Peyer's patch (tissue), 4 donors: ENCODE results near the gene LARGE2. TPM values are rescaled to one million over a fixed set of nuclear protein-coding genes. Genes with fewer than 3 reads are reported as not detected.

Experiments
- DNase-seq, 3 donors: peaks; one replicate each; pipeline ENCODE4 v3.0.0-alpha.2; 2017 to 2019
- H3K27ac ChIP-seq, 4 donors: fragments of 200-600 bp; sonication (generic); one replicate each; pipeline ENCODE4 v1.5.1; 2016 to 2019
- H3K27me3 ChIP-seq, 2 donors: fragments of 200-600 bp; sonication (generic); one replicate each; pipeline ENCODE4 v1.5.1; 2019
- H3K36me3 ChIP-seq, 3 donors: fragments of 200-600 bp; sonication (generic); one replicate each; pipeline ENCODE4 v1.5.1; 2016 to 2019
- H3K4me1 ChIP-seq, 4 donors: fragments of 200-600 bp; sonication (generic); one replicate each; pipeline ENCODE4 v1.5.1; 2016 to 2019
- H3K4me3 ChIP-seq, 4 donors: fragments of 200-600 bp; sonication (generic); 1 replicate in 3 of 4; 2 replicates in 1 of 4; pipeline ENCODE4 v1.5.1; 2016 to 2019; ENCODE audit warnings: mild to moderate bottlenecking in 1 of 4
- H3K9me3 ChIP-seq, 4 donors: fragments of 200-600 bp; sonication (generic); one replicate each; pipeline ENCODE4 v1.5.1; 2016 to 2019; ENCODE audit warnings: mild to moderate bottlenecking in 1 of 4
- POLR2A ChIP-seq, 2 donors: fragments of 450-650 bp; IDR thresholded peaks; one replicate each; pipeline ENCODE4 v1.5.1; 2017; ENCODE audit warnings: antibody characterized with exemption in 2 of 2, mild to moderate bottlenecking in 2 of 2, moderate library complexity in 2 of 2
- total RNA-seq, 4 donors: library from RNA; depleted of rRNA; stranded (reverse); fragments of >200 nt; gene quantifications; one replicate each; pipeline ENCODE4 v1.1.0, GENCODE V29; 2016
- TF ChIP-seq, protein P1 (sequence below), 6 experiments: fragments of 450-650 bp in 4 of 6; fragments of 200-600 bp in 2 of 6; sonication (generic) in 1 of 6; IDR thresholded peaks; one replicate each; pipeline ENCODE4 v1.5.1; 2017 to 2019; ENCODE audit warnings: antibody characterized with exemption in 6 of 6, mild to moderate bottlenecking in 3 of 6, moderate library complexity in 1 of 6

The LARGE2 gene
- total RNA-seq, 4 donors from 2014 or later: 0.83 to 1.6 (median 1.2) TPM; not detected in 1

DNA sequence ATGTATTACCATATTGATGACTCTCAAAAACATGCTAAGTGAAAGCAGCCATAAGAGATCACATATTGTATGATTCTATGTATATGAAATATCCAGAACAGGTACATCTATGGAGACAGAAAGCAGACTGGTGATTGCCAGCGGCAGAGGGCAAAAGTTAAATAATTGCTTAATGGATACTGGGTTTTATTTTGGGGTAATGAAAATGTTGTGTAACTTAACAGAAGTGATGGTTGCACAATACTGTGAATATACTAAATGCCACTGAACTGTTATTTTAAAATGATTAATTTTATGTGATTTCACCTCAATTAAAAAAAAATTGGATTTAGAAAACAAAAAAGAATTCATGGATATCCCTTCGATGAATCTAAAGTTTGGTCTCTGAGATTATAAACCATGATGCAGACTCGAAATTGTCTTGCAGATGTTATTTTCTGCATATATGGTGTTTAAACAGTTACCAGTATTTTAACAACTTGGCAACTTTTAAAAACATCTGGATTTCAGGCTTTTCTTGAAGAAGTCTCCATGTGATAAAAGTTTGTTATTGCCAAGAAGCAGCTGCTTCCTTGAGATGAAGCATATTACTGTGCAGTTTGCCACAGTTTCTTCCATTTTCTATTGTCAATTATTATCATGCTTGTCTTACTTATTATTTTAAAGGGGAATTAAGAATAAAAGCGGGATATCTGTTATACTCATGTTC, 38.1 kb downstream of the LARGE2 start:
- H3K36me3 ChIP-seq: peaks cover 0 to 4% (median 0%) of the 10 kb centered on the region in 3 donors
- DNase-seq: no peak
- H3K4me1 ChIP-seq: no peaks in the 10 kb centered on the region
- H3K27ac ChIP-seq: no peak overlapping the region
- no peaks in the 10 kb centered on the region for H3K27me3 ChIP-seq
- no peak overlapping the region for H3K4me3 ChIP-seq
- no peaks in the 10 kb centered on the region for H3K9me3 ChIP-seq
- TF ChIP-seq, protein P1, sequence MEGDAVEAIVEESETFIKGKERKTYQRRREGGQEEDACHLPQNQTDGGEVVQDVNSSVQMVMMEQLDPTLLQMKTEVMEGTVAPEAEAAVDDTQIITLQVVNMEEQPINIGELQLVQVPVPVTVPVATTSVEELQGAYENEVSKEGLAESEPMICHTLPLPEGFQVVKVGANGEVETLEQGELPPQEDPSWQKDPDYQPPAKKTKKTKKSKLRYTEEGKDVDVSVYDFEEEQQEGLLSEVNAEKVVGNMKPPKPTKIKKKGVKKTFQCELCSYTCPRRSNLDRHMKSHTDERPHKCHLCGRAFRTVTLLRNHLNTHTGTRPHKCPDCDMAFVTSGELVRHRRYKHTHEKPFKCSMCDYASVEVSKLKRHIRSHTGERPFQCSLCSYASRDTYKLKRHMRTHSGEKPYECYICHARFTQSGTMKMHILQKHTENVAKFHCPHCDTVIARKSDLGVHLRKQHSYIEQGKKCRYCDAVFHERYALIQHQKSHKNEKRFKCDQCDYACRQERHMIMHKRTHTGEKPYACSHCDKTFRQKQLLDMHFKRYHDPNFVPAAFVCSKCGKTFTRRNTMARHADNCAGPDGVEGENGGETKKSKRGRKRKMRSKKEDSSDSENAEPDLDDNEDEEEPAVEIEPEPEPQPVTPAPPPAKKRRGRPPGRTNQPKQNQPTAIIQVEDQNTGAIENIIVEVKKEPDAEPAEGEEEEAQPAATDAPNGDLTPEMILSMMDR (IDR thresholded peaks at IDR 0.05): no peak
- no peak for TF ChIP-seq POLR2A (IDR thresholded peaks at IDR 0.05)

DNA sequence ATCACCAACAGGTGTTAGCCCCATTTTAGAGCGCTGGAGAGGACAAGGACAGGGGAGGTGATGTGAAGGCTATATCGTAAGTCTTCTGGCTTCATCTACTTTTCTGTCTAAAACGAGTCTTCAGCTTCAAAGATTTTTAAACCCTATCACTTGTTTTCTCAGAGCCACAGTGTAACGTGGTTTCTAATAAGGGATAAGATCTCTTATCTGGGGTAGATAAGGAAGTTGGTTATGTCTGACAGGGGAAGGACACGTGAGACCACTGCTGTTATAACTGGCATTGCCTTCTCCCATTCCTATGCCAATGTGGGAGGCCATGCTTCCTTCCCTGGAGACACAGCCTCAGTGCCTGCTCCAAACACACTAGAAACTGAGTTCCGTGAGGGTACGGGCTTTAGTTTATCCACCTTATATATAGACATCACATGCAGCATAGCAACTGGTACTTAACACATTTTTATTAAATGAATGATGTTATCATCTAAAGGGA, 39.3 kb downstream of the LARGE2 start:
- peaks cover 0 to 6% (median 0%) of the 10 kb centered on the region in 3 donors for H3K36me3 ChIP-seq
- H3K4me1 ChIP-seq: no peaks in the 10 kb centered on the region
- no peaks in the 10 kb centered on the region for H3K9me3 ChIP-seq
- TF ChIP-seq, protein P1 (IDR thresholded peaks at IDR 0.05): no peak
- no peak for TF ChIP-seq POLR2A (IDR thresholded peaks at IDR 0.05)
- H3K27me3 ChIP-seq: no peaks in the 10 kb centered on the region
- H3K4me3 ChIP-seq: no peak overlapping the region
- H3K27ac ChIP-seq: no peak overlapping the region
- no peak for DNase-seq

DNA sequence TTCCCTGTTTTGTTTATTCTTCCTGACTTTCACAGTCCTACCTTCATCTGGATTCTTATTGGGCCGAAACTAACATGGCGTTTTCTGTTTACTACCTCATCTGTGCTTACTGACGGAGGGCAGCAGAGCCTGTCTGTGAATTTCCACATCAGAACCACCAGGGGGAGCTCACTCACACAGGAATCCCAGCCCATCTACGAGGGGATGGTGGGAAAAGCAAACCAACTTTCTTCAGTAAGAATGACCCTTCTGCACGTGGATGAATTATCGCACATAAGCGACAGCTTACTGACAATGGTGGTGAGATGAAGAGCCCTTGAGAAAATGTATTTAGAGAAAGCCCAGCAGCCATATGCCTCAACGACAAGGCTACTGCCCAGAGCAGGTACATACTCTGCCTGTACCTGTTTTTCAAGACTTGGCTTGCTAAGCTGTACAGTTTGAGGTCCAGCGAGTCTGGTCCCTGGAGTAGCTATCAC, 42.5 kb downstream of the LARGE2 start:
- DNase-seq: peak in 2 of 3 donors; percentile 37 to 72
- no peaks in the 10 kb centered on the region for H3K9me3 ChIP-seq
- peaks cover 0 to 32% (median 0%) of the 10 kb centered on the region in 3 donors for H3K36me3 ChIP-seq
- no peak overlapping the region for H3K4me3 ChIP-seq
- H3K4me1 ChIP-seq: no peaks in the 10 kb centered on the region
- TF ChIP-seq, protein P1 (IDR thresholded peaks at IDR 0.05): peak; percentile 62 to 89 (median 85)
- TF ChIP-seq POLR2A (IDR thresholded peaks at IDR 0.05): no peak
- no peaks in the 10 kb centered on the region for H3K27me3 ChIP-seq
- no peak overlapping the region for H3K27ac ChIP-seq

DNA sequence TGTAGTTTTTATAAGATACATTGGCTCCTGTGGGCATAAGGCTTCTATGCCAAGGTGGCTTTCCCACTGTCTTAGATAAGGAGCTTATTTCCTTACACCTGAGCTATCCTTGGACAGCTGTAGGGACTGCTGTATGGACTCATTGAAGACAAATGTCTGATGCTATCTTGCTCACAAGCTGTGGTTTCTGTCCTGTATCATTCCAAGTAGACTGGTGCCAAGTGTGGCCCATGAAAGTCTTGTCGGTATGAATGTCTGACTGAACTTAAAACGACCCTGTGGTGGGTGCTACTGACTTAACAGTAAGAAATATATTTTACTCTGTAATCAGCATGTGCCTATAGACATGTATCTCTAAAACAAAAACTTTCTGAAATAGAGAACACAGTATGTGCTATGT, 45.0 kb downstream of the LARGE2 start:
- Histone ChIP-seq H3K27me3 (no peaks in the 10 kb centered on the region), H3K4me1 (no peaks in the 10 kb centered on the region), H3K4me3 (no peak overlapping the region), H3K27ac (no peak overlapping the region), H3K9me3 (no peaks in the 10 kb centered on the region), H3K36me3 (peaks cover 0 to 44% (median 2%) of the 10 kb centered on the region in 3 donors)
- DNase-seq: no peak
- no peak for TF ChIP-seq POLR2A (IDR thresholded peaks at IDR 0.05)
- TF ChIP-seq, protein P1 (IDR thresholded peaks at IDR 0.05): no peak

DNA sequence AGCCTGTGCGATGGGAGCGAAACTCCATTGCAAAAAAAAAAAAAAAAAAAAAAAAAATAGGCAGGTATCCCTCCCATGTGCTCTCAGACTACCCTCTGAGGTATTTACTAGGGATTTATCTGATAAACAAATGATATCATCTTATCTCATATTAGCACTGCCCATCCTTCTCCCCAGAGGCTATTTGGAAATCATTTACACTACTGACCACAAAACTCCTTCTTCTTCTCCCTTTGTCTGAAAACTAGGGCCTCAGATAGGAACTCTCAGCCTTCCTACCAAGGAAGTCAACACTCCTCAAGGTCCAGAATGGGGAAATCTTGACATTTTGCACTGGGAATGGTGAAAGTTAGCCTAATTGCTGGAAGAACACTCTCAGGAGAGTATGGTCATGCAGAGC, 46.4 kb downstream of the LARGE2 start:
- TF ChIP-seq, protein P1 (IDR thresholded peaks at IDR 0.05): no peak
- TF ChIP-seq POLR2A (IDR thresholded peaks at IDR 0.05): no peak
- H3K36me3 ChIP-seq: peaks cover 0 to 44% (median 2%) of the 10 kb centered on the region in 3 donors
- H3K27me3 ChIP-seq: no peaks in the 10 kb centered on the region

More for the DNA sequence above, 46.4 kb downstream of the LARGE2 start:
- Histone ChIP-seq H3K27ac (no peak overlapping the region), H3K4me3 (no peak overlapping the region), H3K9me3 (no peaks in the 10 kb centered on the region), H3K4me1 (no peaks in the 10 kb centered on the region)
- no peak for DNase-seq
